HG02852 (cell line): ENCODE measurements around the gene CCDC50.

ENCODE experiments used
- ATAC-seq: cut with Tn5 transposase; IDR thresholded peaks from one replicate; pipeline ENCODE4 v1.9.1; 2021; ENCODE audit warnings: mild to moderate bottlenecking, moderate library complexity; ENCODE audit not compliant: unreplicated experiment

Gene CCDC50

GRCh38 chr3:191328962-191329653, at the start of gene CCDC50:
Gene CCDC50 (plus strand): TSS chr3:191329394. CDS start chr3:191329675, 281 bp downstream.
- ATAC-seq, result peak; percentile 81

DNA sequence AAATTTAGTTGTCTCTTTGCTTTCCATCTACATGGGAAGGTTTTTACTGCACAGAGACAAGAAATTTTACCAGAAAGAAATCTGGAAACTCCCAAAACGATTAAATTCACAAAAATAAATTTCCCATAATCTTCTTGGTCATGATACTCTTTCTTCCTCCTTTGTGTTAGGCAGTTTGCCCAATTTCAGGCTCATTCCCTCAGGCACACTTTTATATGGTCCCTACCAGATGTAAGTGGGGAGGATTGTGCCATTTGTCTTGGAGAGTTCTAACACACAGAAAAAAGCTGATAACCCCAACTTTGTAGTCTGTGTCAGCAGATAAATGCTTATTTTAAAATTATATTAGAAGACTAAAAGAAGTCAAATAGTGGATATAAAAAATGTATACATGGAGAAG, 49.1 kb upstream of the CCDC50 start:
- ATAC-seq, result no peak

DNA sequence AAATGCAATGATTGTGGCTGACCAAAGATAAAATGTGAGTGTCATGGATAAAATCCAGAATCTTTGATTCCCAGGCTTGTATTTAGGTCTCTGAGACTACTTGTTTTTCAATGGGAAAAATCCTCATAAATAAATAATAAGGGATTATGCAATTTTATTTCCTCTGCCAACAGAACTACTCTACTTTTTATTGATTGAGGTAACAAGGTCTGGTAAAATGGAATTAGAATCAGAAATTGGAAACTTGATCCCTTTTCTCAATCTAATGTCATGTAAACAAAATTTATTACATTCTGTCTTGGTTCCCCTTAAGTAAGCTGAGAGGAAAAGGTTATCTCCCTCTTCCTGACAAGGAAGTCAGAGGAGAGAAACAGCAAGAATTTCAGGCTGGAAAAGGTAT, 48.3 kb upstream of the CCDC50 start:
- no peak for ATAC-seq

- ATAC-seq, result no peak
Measured at GRCh38 chr3:191282251-191283185, 46.7 kb upstream of the CCDC50 start.

DNA sequence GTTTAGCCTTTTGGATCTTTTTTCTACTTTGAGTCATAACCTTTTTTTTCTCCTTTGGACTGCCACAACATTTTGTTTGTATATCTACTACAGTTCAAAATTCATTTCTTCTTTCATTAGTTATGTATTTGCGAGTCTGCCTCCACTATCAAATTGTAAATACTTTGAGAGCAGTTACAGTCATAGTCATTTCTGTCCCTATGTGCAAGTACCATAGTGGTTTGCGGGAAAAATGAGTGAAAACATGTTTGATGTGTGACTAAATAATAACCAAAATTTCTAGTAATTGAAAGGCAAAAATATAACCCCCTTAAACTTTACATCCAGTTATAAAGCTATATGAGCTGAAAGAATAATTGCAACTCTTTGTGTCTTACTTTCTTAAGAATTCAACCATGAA, 45.8 kb upstream of the CCDC50 start:
- peak; percentile 51 for ATAC-seq

DNA sequence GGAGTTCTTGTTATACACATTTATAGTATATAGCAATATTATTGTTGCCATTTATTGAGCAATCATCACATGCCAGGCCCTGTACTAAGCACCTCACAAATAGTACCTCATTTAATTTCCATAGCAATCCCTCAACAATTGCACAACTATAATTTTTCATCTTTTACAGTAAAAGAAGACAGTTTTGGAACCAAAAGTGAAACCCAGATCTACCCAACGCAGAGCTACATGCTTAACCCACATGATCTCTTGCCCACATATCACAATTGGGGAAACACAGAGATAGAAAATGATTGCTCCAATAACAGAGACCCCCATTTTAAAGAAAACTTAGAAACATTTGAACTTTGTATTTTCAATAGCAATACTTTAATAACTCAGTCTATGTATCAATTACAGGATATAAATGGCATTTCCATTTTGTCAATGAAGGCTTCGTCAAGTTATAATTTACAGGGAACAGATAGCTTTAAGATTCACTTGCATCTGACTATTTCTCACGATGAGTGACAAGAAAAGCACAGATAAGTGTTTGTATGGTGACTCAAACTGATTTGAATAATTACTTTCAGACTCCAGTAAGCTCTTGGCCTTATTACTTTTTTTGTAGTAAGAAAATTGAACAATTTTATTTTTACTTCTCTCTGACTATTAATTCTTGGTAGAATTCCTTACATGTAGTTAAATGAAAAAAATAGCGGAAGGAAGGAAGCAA, 38.7 kb upstream of the CCDC50 start:
- ATAC-seq, result peak; percentile 88

GRCh38 chr3:191292243-191293015, 36.8 kb upstream of the CCDC50 start:
- no peak for ATAC-seq

DNA sequence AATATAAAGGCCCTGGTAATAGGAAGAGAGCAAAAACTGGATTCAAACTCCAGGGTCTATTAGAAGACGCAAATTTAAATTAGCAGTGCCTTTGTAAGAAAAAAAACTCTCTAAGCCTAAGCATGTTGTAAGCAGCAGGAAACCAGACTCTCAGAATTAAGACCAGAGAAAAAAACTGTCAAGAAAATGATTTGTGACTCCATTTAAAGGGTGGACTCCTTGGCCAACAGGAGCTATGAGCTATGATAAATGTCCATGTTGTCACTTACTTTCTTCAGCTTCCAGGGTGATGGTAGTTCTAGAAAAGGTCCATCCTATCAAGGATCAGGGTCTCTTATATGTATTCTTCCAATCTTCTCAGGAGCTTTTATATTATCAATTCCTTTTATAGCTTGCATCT, 34.9 kb upstream of the CCDC50 start:
- ATAC-seq, result no peak

GRCh38 chr3:191296041-191296541, 33.1 kb upstream of the CCDC50 start:
- peak; percentile 88 for ATAC-seq

GRCh38 chr3:191298846-191299245, 30.3 kb upstream of the CCDC50 start:
- no peak for ATAC-seq

- ATAC-seq, result no peak
Measured at GRCh38 chr3:191300422-191300821, 28.8 kb upstream of the CCDC50 start.

DNA sequence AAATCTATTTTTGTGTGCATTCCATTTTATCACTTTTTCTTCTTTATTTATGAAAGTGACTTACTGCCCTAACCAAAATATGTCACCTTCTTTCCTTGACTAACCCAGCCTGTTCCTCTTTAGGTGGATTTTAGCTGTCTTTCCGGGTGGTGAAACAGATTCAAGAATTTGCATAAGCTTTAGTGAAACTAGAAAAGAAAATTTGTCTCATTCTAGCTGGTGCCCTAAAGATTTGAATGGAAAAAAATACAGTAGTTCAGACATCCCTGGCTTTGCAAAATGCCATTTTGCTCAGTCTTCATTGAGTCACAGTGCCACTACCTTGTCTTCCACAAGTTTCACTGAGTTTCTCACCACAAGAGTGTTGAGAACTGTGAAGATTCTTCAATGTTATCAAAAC, 28.2 kb upstream of the CCDC50 start:
- peak; percentile 71 for ATAC-seq

DNA sequence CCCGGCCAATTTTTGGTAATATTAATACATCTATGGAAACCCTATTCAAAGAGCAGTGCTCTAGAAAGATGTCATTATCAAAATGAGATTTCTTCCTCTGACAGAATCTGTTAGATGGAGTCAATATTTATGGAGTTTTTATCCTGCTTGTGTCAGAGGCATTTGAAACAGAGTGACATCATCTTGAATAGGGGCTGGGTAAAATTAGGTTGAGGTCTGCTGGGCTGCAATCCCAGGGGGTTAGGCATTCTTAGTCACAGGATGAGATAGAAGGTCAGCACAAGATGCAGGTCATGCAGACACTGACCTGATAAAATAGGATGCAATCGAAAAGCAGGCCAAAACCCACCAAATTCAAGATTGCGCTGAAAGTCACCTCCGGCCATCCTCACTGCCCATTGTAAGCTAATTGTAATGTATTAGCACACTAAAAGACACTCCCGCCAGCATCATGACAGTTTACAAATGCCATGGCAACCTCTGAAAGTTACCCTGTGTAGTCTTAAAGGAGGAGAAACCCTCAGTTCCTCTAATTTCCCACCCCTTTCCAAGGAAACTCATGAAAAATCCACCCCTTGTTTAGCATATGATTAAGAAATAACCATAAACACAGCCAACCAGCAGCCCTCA, 27.3 kb upstream of the CCDC50 start:
- ATAC-seq, result no peak

GRCh38 chr3:191302451-191302850, 26.7 kb upstream of the CCDC50 start:
- ATAC-seq, result no peak

DNA sequence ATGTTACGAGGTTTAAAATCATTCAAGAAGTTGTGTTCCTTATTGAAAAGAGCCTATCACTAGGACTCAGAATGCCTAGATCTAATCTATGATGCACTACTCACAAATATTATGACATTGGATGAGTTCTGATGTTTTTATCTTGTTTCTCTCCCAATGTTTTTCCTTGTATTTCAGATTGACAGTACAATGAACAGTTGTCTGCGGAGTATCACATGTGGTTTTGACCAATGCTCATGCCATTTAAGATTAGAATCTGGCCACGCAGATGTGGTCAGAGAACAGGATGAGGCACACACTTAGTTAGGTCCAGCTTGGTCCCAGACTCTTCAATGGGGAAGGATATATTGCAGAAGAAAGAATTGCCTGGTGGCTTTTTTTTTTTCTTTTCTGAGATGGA, 25.6 kb upstream of the CCDC50 start:
- no peak for ATAC-seq

- no peak for ATAC-seq
Measured at GRCh38 chr3:191306428-191306827, 22.8 kb upstream of the CCDC50 start.

- ATAC-seq, result no peak
Measured at GRCh38 chr3:191307341-191307740, 21.9 kb upstream of the CCDC50 start.

- no peak for ATAC-seq
Measured at GRCh38 chr3:191313296-191313695, 15.9 kb upstream of the CCDC50 start.

- no peak for ATAC-seq
Measured at GRCh38 chr3:191314109-191314728, 15.0 kb upstream of the CCDC50 start.
